HG03159 (cell line): ENCODE data around the gene PRKG1.

ENCODE experiments used
- ATAC-seq: cut with Tn5 transposase; IDR thresholded peaks from one replicate; pipeline ENCODE4 v1.9.1; 2021; ENCODE audit warnings: mild to moderate bottlenecking, moderate library complexity; ENCODE audit not compliant: unreplicated experiment

PRKG1 gene

DNA sequence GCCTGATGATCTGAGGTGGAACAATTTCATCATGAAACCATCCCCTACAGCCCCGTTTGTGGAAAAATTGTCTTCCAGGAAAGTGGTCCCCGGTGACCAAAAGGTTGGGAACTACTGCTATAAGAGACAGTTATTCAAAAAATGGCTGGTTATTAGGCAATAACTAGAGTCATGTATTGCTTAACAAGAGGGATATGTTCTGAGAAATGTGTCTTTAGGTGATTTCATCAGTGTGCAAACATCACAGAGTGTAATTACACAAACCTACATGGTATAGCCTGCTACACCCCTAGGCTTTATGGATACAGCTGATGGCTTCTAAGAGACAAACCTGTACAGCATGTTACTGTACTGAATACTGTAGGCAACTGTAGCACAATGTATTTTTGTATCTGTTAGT, 696.4 kb downstream of the PRKG1 start:
- no peak for ATAC-seq

- no peak for ATAC-seq
Observed at GRCh38 chr10:51772387-51772786, 698.1 kb downstream of the PRKG1 start.

DNA sequence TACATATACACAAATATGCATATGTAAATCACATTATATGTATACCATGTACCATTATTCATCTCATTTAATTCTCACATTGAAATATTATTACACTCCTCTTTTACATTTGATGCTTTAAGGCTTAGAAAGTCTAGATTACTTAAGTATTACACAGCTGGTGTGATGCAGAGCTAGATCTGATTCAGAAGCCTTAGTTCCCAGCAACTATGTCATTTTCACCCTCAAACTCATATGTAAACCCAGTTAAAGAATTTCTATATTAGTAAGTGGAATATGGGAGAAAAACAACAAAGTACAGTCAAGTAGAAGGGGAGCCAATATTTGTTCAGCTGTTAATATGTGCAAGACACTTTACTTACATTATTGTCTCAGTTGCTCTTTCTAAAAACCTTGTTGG, 699.4 kb downstream of the PRKG1 start:
- no peak for ATAC-seq

GRCh38 chr10:51783941-51784340, 709.7 kb downstream of the PRKG1 start:
- no peak for ATAC-seq

- ATAC-seq, result no peak
Observed at GRCh38 chr10:51786016-51786683, 711.9 kb downstream of the PRKG1 start.

GRCh38 chr10:51786684-51787035, 712.4 kb downstream of the PRKG1 start:
- ATAC-seq, result no peak

GRCh38 chr10:51788273-51788672, 714.0 kb downstream of the PRKG1 start:
- ATAC-seq, result no peak

DNA sequence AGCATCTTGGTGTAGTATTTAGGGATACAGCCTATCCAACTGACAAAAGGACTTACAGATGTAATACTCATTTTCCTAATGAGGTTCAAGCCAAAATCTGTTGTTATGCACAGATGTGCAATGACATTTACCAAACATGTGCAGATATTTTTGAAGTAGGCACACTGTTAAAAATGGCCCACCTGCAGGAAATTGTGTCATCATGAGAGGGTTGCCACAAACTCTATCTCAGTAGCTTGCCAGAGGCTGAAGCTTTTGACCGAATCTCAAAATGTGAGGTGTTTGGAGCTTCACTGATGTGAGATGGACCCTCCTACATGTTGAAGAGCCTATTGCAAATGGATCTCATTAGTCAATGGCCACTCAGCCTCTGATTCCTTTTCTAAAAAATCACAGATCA, 714.8 kb downstream of the PRKG1 start:
- no peak for ATAC-seq

DNA sequence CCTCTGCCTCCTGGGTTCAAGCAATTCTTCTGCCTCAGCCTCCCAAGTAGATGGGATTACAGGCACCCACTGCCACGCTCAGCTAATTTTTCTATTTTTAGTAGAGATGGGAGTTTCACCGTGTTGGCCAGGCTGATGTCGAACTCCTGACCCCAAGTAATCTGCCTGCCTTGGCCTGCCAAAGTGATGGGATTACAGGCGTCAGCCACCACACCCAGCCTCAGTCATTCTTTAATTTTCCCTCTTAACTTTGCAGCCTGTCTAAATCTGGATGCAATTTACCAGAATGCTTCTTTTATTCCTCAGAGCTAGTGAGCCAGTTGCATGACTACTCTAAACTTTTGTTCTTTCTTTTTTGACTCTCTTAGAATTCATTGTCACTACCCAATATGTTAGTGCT, 715.6 kb downstream of the PRKG1 start:
- no peak for ATAC-seq

DNA sequence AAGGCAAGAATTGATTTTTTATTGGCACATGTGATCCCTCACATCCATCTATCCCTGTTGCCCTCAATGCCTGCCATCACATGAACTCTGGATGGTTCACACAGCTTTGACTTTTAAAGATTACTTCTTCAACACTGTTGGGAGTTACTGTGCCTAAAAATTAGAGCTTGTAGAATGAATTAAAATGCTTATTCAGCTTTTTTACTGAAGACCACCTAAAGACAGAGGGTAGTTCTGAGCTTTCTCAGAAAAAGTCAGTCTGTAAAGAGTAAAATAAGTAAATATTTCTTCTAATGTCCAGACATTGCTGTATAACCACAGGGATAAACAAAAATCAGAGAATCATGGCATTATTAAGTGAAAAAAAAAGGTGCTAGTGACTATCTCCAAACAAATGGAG, 718.4 kb downstream of the PRKG1 start:
- ATAC-seq, result no peak

GRCh38 chr10:51800121-51800520, 725.8 kb downstream of the PRKG1 start:
- no peak for ATAC-seq

- ATAC-seq, result no peak
Observed at GRCh38 chr10:51800725-51801424, 726.6 kb downstream of the PRKG1 start.

GRCh38 chr10:51802030-51802429, 727.7 kb downstream of the PRKG1 start:
- ATAC-seq, result no peak

DNA sequence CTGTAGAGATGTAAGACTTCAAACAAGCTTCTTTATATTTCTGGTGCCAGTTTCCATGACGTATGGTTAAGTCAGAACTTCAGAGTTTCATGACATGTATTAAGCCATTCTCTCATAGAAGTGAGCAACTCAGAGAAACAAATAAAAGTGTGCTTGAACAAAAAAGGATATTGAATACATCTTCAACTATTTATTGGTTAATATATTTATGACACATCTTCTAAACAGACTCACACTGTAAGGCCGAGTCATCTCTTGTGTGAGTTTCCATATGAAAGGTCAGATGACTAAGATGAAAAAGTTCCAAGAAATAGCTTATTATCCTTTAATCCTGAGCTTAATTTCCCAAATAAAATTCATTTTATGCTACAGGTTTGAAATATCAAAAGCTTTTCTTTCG, 730.6 kb downstream of the PRKG1 start:
- no peak for ATAC-seq

DNA sequence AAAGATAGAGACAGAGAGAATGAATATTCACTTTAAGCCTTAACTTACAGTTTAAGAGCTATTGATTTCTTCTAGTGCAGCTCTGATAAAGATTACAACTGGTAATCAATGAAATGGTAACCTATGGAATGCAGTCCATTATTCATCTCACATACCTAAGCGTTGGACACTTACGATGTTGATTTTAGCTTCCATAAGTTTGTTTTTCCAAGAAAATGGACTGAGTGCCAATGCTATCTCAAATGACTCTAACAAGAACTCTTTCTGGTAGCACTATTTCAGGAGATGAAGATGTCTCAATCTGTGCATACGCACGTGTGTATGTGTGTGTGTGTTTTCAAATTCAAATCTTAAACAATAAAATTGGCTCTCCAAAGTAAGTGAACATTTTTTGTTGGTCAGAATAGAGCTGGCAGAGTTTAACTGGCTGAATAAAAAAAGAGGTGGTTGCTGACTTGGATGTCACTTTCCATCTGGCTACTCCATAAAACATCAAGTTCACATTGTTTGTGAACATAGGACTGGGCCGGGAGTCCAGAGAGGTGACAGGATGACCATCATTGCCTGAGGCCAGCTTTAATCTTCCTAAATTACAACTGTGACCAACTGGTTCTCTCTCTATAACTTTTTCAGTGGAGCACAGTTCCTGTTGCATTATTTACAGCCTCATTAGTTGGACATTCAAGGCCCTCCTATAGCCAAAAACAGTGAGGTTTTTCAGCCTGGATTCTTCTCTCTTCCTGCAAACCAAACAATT, 732.0 kb downstream of the PRKG1 start:
- no peak for ATAC-seq

DNA sequence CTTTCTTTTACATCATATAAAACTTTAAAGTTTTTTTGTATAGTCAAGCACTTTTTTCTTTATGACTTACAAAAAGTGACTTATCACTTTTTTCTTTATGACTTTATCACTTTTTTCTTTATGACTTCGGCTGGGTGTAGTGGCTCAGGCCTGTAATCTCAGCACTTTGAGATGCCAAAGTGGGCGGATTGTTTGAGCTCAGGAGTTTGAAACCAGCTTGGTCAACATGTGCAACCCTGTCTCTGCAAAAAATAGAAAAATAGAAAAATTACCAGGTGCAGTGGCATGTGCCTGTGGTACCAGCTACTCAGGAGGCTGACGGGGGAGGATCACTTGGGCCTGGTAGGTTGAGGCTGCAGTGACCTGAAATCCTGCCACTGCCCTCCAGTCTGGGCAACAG, 733.9 kb downstream of the PRKG1 start:
- no peak for ATAC-seq

DNA sequence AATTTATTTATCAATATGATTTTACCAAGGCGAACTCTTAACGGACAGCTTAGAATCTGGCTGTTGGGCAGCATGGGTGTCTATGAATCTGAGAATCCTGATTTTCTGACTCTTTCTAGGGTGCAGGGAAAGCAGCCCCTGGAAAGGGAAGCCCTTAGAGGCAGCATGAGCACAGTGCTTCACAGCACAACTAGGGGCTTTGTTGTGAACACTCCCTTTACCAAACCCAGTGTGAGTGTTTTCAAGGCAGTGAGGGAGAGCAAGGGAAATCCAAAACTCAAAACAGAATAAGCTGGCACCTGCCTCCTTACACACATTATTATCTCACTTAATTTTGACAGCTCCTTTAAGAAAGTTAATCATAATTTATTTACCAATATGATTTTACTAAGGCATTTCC, 741.4 kb downstream of the PRKG1 start:
- no peak for ATAC-seq

DNA sequence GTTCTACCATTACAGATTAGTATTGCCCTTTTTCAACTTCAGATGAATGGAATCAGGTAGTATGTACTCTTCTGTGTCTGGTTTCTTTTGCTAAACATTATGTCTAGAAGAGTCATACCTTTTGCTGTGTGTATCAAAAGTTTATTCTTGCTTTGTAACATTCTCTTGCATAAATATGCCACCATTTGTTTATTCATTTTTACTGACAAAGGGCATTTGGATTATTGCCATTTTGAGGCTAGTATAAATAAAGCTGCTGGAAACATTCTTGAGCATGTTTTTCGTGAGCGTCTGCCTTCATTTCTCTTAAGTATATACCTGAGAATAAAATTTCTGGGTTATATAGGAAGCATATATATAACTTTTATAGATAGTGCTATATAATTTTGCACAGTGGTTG, 746.8 kb downstream of the PRKG1 start:
- no peak for ATAC-seq

GRCh38 chr10:51821745-51822144, 747.5 kb downstream of the PRKG1 start:
- no peak for ATAC-seq

DNA sequence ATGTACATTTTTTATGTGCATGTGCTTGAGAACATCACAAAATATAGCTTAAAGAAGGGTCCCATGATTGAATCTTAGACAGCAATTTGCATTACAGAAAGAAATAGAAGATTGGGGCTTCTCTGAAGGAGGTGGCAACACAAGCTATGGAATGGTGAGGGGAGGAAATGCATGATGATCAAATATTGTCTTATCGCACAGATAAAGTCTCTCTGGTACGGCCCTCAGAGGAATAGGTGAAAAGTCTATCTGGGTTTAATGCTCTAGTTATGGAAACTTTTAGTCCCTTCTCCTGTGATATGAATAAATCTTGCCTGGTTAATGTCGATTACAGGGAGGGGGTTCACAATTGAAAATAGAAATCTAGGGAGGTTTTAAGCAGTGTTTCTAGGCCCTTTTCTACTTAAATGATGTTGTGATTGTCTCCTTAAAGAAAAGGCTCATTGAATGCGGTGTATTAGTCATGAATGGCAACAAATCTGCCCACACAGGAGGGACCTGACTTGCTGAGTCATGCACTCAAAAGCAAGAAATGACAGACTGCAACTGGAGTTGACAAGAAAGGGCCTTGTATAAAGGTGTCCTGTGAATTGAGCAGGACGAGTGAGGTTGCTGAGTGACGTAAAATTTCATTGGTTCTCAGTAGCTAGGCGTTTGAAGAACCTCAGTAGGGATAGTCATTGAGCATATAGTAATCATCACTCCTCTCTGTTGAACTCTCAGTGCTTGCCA, 758.5 kb downstream of the PRKG1 start:
- no peak for ATAC-seq

DNA sequence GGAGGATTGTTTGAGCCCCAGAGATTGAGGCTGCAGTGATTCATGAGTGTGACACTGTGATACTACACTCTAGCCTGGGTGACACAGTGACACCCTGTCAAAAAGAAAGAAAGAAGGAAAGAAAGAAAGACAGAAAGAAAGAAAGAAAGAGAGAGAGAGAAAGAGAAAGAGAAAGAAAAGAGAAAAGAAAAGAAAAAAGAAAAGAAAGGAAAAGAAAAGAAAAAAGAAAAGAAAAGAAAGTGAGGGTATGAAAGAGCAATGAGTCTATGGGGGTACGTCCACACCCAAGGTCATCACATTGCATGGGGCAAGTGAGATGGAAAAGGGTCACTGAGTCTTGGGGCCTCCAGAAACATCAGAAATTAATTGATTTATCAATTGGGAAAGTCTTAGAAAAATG, 760.3 kb downstream of the PRKG1 start:
- ATAC-seq, result no peak

- ATAC-seq, result no peak
Observed at GRCh38 chr10:51838471-51838870, 764.2 kb downstream of the PRKG1 start.
